HEK293T (cell line): ENCODE measurements around the gene PGM2.

Source experiments
- ARNT ChIP-seq: fragments of 450-650 bp; IDR thresholded peaks from 2 replicates; pipeline ENCODE4 v1.6.1; 2017; ENCODE audit warnings: mild to moderate bottlenecking
- BHLHE40 ChIP-seq: fragments of 450-650 bp; IDR thresholded peaks from 2 replicates; pipeline ENCODE4 v1.6.1; 2016; ENCODE audit warnings: mild to moderate bottlenecking, moderate library complexity, borderline replicate concordance
- ELF4 ChIP-seq: fragments of 450-650 bp; IDR thresholded peaks from 2 replicates; pipeline ENCODE4 v1.6.1; 2017; ENCODE audit warnings: antibody characterized with exemption
- FOXA1 ChIP-seq: fragments of 450-650 bp; IDR thresholded peaks from 2 replicates; pipeline ENCODE4 v1.6.1; 2016; ENCODE audit warnings: mild to moderate bottlenecking
- FOXK2 ChIP-seq: fragments of 450-650 bp; IDR thresholded peaks from 2 replicates; pipeline ENCODE4 v1.6.1; 2016; ENCODE audit warnings: mild to moderate bottlenecking
- NFRKB ChIP-seq: fragments of 450-650 bp; IDR thresholded peaks from 2 replicates; pipeline ENCODE4 v1.6.1; 2016; ENCODE audit warnings: mild to moderate bottlenecking, moderate library complexity
- SP1 ChIP-seq: fragments of 450-650 bp; IDR thresholded peaks from 2 replicates; pipeline ENCODE4 v1.6.1; 2017
- SUZ12 ChIP-seq: fragments of 450-650 bp; IDR thresholded peaks from 2 replicates; pipeline ENCODE4 v1.6.1; 2016; ENCODE audit warnings: mild to moderate bottlenecking
- TARDBP ChIP-seq: fragments of 450-650 bp; IDR thresholded peaks from 2 replicates; pipeline ENCODE4 v1.6.1; 2016

GRCh38 chr4:37837446-37837845 is 11.0 kb downstream of the PGM2 start:
- no peak for TF ChIP-seq SUZ12
- no peak for TF ChIP-seq SP1
- TF ChIP-seq TARDBP: no peak
- TF ChIP-seq FOXK2: no peak
- TF ChIP-seq NFRKB: no peak
- no peak for TF ChIP-seq ELF4
- no peak for TF ChIP-seq FOXA1
- no peak for TF ChIP-seq ARNT
- TF ChIP-seq BHLHE40: no peak
